Body of pancreas (tissue), 4 donors: ENCODE results near the gene MSH2. TPM values are rescaled to one million over a fixed set of nuclear protein-coding genes. Genes with fewer than 3 reads are reported as not detected.

Experiments
- ATAC-seq: fragments of 150-250 bp; one replicate; pipeline ENCODE4 v1.9.1; 2016
- DNase-seq, 4 donors: peaks; one replicate each; pipeline ENCODE4 v3.0.0-alpha.2; 2019
- H3K27ac ChIP-seq, 4 donors: fragments of 200-600 bp; sonication (generic); 1 replicate in 3 of 4; 2 replicates in 1 of 4; pipeline versions ENCODE4 v1.5.1 to v1.6.1; 2016 to 2019; ENCODE audit warnings: mild to moderate bottlenecking in 1 of 4, mixed read lengths in 1 of 4, moderate library complexity in 1 of 4
- H3K27me3 ChIP-seq, 2 donors: fragments of 200-600 bp; sonication (generic); one replicate each; pipeline ENCODE4 v1.6.0; 2016; ENCODE audit warnings: mild to moderate bottlenecking in 1 of 2
- H3K36me3 ChIP-seq, 2 donors: fragments of 200-600 bp; sonication (generic); replicated peaks in 1 of 2; 2 replicates each; pipeline ENCODE4 v1.5.1; 2016; ENCODE audit warnings: low read depth in 2 of 2; ENCODE audit not compliant: insufficient read depth in 1 of 2
- H3K4me1 ChIP-seq: fragments of 200-600 bp; sonication (generic); one replicate; pipeline ENCODE4 v1.6.0; 2016
- H3K4me3 ChIP-seq, 2 donors: fragments of 200-600 bp; sonication (generic); 1 replicate in 1 of 2; 2 replicates in 1 of 2; pipeline ENCODE4 v1.5.1; 2016 to 2019
- H3K9me3 ChIP-seq, 3 donors: fragments of 200-600 bp; sonication (generic); 1 replicate in 2 of 3; 2 replicates in 1 of 3; pipeline ENCODE4 v1.5.1; 2016
- POLR2A ChIP-seq, 3 donors: fragments of 450-650 bp; IDR thresholded peaks; one replicate each; pipeline ENCODE4 v1.6.1; 2016; ENCODE audit warnings: antibody characterized with exemption in 3 of 3, mild to moderate bottlenecking in 2 of 3
- WGBS, 2 donors: methylation state at CpG; one replicate each; pipeline ENCODE4 v1.1.5; 2017; 5-methylcytosine and 5-hydroxymethylcytosine counted together
- intact Hi-C: fragments of 100-400 bp; cut with DNase I; formaldehyde crosslinking; loops from one replicate; pipeline ENCODE4 v1.15.1; 2023
- microRNA counts, 2 donors: library from miRNA; unstranded; fragments of <30 nt; microRNA quantifications; one replicate each; lab custom pipeline; 2017
- microRNA-seq, 2 donors: library from miRNA; unstranded; fragments of <30 nt; microRNA quantifications; one replicate each; pipeline ENCODE4, GENCODE V29; 2016; ENCODE audit warnings: borderline number of aligned reads in 2 of 2, borderline replicate concordance in 2 of 2
- small RNA-seq: library from RNA; depleted of rRNA; stranded (forward); fragments of <200 nt; gene quantifications from one replicate; pipeline ENCODE3, GENCODE V24; 2016
- total RNA-seq, 2 donors: library from RNA; depleted of rRNA; stranded (reverse); fragments of >200 nt; gene quantifications; one replicate each; pipeline ENCODE4 v1.1.0, GENCODE V29; 2016
- TF ChIP-seq, protein P1 (sequence below), 7 experiments: fragments of 450-650 bp in 4 of 7; fragments of 200-600 bp in 3 of 7; sonication (generic) in 3 of 7; IDR thresholded peaks; one replicate each; pipeline ENCODE4 v1.5.1; 2016 to 2019; ENCODE audit warnings: antibody characterized with exemption in 7 of 7

MSH2 gene
- total RNA-seq, 2 donors from 2014 or later: 9.9 TPM

GRCh38 chr2:47528455-47528854, 125.5 kb downstream of the MSH2 start:
- no peak overlapping the region for H3K4me3 ChIP-seq
- TF ChIP-seq, protein P1, sequence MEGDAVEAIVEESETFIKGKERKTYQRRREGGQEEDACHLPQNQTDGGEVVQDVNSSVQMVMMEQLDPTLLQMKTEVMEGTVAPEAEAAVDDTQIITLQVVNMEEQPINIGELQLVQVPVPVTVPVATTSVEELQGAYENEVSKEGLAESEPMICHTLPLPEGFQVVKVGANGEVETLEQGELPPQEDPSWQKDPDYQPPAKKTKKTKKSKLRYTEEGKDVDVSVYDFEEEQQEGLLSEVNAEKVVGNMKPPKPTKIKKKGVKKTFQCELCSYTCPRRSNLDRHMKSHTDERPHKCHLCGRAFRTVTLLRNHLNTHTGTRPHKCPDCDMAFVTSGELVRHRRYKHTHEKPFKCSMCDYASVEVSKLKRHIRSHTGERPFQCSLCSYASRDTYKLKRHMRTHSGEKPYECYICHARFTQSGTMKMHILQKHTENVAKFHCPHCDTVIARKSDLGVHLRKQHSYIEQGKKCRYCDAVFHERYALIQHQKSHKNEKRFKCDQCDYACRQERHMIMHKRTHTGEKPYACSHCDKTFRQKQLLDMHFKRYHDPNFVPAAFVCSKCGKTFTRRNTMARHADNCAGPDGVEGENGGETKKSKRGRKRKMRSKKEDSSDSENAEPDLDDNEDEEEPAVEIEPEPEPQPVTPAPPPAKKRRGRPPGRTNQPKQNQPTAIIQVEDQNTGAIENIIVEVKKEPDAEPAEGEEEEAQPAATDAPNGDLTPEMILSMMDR (IDR thresholded peaks at IDR 0.05): no peak
- TF ChIP-seq POLR2A (IDR thresholded peaks at IDR 0.05): no peak
- no peaks in the 10 kb centered on the region for H3K36me3 ChIP-seq
- intact Hi-C loops: no loop called here
- H3K27me3 ChIP-seq: no peaks in the 10 kb centered on the region
- ATAC-seq (no peak), DNase-seq (no peak)
- H3K4me1 ChIP-seq: no peaks in the 10 kb centered on the region
- H3K27ac ChIP-seq: no peak overlapping the region
- no peaks in the 10 kb centered on the region for H3K9me3 ChIP-seq
- WGBS, 2 donors: 88 to 89% methylated on average over 4 to 6 of the region's 6 CpGs

DNA sequence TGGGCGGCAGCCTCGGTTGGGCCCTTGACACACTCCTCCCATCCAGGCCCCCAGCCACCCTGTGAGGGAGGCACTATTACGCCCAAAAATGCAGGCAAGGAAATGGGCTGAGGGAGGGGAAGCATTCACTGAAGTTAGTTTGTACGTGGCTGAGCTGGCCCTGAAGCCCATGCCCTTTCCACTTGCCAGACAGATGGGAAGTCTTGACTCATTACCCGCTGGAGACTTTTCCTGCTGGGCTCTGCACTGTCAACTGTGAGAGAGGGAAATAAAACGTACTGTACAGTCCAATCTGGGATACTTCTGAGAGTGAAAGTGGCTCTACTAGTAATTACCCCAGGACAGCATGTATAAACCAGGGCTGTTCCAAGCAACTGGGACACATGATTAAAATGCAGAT, 125.9 kb downstream of the MSH2 start:
- Histone ChIP-seq H3K36me3 (no peaks in the 10 kb centered on the region), H3K4me3 (no peak overlapping the region), H3K27ac (no peak overlapping the region), H3K9me3 (no peaks in the 10 kb centered on the region), H3K4me1 (no peaks in the 10 kb centered on the region), H3K27me3 (no peaks in the 10 kb centered on the region)
- WGBS, 2 donors: 72 to 90% methylated on average over 6 of the region's 6 CpGs
- intact Hi-C loops: no loop called here
- DNase-seq (no peak), ATAC-seq (no peak)
- TF ChIP-seq, protein P1 (IDR thresholded peaks at IDR 0.05): no peak
- no peak for TF ChIP-seq POLR2A (IDR thresholded peaks at IDR 0.05)

DNA sequence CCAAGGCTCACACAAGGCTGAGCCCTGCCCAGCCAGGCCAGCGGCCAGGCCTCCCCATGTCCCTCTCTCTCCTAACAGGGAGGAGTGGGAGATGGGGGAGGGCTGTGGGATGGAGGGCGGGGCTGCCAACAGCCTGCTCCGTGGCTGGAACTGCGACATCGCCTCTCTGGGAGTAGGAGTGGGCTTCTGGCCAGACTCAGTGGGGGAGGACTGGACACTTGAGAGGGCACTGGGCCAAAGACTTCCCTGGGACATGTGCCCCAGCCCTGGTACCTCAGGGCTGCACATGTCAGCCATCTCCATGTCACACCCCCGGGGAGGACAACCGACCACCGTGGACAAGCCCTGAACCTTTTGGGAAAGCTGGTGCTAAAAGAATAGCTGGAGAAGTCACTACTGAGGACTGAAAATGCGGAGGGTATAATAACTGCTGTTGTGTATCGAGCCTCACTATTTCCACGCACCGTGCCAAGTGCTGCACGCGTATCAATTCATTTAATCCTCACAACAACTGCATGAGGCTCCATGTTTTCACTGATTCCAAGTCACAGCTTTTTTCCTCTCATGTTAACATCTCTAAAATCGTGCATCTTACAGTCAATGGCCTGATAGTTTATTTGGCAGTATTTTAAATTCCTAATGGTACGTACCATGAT, 127.3 kb downstream of the MSH2 start:
- Histone ChIP-seq H3K4me1 (no peaks in the 10 kb centered on the region), H3K9me3 (no peaks in the 10 kb centered on the region), H3K36me3 (no peaks in the 10 kb centered on the region), H3K4me3 (no peak overlapping the region), H3K27ac (no peak overlapping the region), H3K27me3 (no peaks in the 10 kb centered on the region)
- 75 to 83% methylated on average over 10 to 16 of the region's 16 CpGs for WGBS, 2 donors
- intact Hi-C loops: no loop called here
- ATAC-seq (no peak), DNase-seq (no peak)
- TF ChIP-seq POLR2A (IDR thresholded peaks at IDR 0.05): no peak
- TF ChIP-seq, protein P1 (IDR thresholded peaks at IDR 0.05): no peak

DNA sequence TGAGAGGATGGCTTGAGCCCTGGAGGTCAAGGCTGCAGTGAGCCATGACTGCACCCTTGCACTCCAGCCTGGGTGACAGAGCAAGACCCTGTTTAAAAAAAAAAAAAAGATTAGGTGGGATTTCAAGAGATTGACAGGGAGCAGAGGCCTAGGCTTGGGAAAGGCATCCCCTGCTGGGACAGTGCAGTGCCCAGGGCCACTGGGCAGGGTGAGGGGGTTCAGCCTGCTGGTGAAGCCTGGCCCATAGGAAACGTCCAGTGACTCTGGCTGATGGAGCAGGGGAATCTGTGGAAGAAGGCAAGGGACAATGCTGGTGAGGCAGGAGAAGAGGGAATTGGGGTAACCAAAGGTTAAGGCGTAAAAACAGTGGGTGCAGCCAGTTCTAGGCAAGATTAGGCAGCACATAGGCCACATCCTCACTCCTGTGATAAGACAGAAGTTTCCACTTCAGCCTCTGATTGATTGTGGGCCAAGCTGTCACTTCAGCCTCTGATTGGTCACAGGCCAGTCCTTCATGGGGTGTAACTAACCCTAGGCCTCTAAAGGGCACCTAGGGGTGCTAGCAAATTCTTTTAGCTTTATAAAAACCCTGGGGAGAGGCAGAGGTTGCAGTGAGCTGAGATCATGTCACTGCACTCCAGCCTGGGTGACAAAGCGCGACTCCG, 128.6 kb downstream of the MSH2 start:
- H3K9me3 ChIP-seq: no peaks in the 10 kb centered on the region
- ATAC-seq (no peak), DNase-seq (no peak)
- no peaks in the 10 kb centered on the region for H3K27me3 ChIP-seq
- intact Hi-C loops: no loop called here
- no peak overlapping the region for H3K4me3 ChIP-seq
- TF ChIP-seq, protein P1 (IDR thresholded peaks at IDR 0.05): no peak
- TF ChIP-seq POLR2A (IDR thresholded peaks at IDR 0.05): no peak
- no peaks in the 10 kb centered on the region for H3K36me3 ChIP-seq
- H3K27ac ChIP-seq: no peak overlapping the region
- no peaks in the 10 kb centered on the region for H3K4me1 ChIP-seq
- 84 to 87% methylated on average over 5 of the region's 5 CpGs for WGBS, 2 donors

MicroRNAs encoded within 50 kb of the gene (microRNA counts, 767-probe panel; counts per million panel counts)
- 0 to 736 counts per million in 2 donors for microRNA hsa-miR-559 (lab: Ali Mortazavi, UCI)

Small RNA genes lying within 50 kb of the gene (microRNA-seq; reads per million reads assigned to microRNA genes)
- gene MIR559: 1.3 to 2.8 reads per million in 2 donors

Small RNA genes lying within 50 kb of the gene (small RNA-seq; reads per million reads assigned to genes)
- not detected for gene MIR559
- not detected for gene RF00017
- not detected for gene RN7SKP119

Other genes with a start within 250 kb of the MSH2 start
- gene STPG4, start 247.8 kb upstream of the MSH2 start, total RNA-seq: not detected
- gene CALM2, start 226.6 kb upstream of the MSH2 start, total RNA-seq: 100 to 1,000 TPM; 167 to 208 TPM
- 10 to 100 TPM; 74.8 to 87.7 TPM for gene EPCAM, start 33.8 kb upstream of the MSH2 start, total RNA-seq
- under 1 TPM in 1 of 2 donors, not detected in 1; 0.26 TPM for gene KCNK12, start 167.8 kb downstream of the MSH2 start, total RNA-seq